HG03175 (cell line): ENCODE measurements around the gene C4orf50.

Experiments
- ATAC-seq: cut with Tn5 transposase; IDR thresholded peaks from one replicate; pipeline ENCODE4 v1.9.1; 2021; ENCODE audit warnings: mild to moderate bottlenecking, moderate library complexity; ENCODE audit not compliant: unreplicated experiment

The C4orf50 gene

GRCh38 chr4:6044276-6044675, 26.0 kb upstream of the C4orf50 start:
- ATAC-seq = no peak

DNA sequence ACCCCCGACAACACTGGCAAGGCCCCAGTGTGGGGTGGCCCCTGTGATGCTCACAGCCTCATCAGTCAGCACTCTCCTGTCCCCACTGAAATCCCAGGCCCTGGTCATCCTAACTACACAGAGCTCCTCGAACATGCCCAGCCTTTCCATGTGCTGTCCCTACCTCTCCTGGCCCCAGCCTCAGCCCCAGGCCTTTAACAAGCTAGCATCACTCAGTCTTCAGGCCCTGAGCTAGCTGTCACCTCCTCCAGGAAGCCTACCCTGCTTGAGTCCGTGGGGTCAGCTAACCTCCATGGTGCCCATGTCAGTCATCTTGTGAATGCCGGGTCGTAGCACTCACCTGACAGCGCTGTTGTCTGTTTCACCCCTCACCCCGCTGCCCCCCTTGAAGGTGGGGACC, 25.6 kb upstream of the C4orf50 start:
- no peak for ATAC-seq

DNA sequence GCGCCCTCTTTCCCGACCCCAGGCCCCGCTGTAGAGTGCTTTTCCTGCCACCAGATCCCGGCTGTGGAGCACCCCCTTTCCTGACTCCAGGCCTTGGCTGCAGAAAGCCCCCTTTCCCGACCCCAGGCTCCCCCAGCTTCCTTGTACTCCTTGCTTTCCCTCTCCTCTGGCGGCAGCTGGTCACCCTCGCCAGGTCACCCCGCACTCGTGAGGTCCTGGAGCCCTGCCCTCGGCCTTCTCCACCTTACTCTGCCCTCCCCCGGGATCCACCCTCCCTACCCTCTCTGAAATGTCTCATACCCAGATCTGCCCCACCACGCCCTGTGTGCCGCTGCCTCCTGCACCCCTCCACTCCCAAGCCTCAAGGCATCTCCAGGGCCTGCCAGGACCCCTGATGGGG, 25.0 kb upstream of the C4orf50 start:
- ATAC-seq = no peak

- no peak for ATAC-seq
Observed at GRCh38 chr4:6042293-6043063, 24.2 kb upstream of the C4orf50 start.

- no peak for ATAC-seq
Observed at GRCh38 chr4:6041800-6042199, 23.6 kb upstream of the C4orf50 start.

GRCh38 chr4:6038711-6039110, 20.5 kb upstream of the C4orf50 start:
- ATAC-seq = no peak

DNA sequence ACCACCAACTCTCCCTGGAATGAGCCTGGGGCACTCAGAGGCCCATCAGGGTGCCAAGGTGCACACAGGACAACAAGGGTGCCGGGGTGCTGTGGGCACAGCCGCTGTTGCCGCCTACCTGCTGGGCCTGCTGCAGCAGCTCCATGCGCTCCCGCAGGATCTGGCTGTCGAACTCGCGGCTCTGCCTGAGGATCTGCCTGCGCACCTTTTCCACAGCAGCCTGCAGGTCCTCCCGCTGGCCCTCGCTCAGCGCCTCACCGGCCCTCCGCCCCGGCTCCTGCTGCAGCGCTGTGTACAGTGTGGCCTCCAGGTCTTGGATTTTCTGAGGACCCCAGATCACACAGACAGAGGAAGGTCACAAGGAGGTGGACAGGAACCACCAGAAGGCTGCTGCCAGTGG, 17.6 kb upstream of the C4orf50 start:
- no peak for ATAC-seq

GRCh38 chr4:6033381-6033780, 15.2 kb upstream of the C4orf50 start:
- no peak for ATAC-seq

DNA sequence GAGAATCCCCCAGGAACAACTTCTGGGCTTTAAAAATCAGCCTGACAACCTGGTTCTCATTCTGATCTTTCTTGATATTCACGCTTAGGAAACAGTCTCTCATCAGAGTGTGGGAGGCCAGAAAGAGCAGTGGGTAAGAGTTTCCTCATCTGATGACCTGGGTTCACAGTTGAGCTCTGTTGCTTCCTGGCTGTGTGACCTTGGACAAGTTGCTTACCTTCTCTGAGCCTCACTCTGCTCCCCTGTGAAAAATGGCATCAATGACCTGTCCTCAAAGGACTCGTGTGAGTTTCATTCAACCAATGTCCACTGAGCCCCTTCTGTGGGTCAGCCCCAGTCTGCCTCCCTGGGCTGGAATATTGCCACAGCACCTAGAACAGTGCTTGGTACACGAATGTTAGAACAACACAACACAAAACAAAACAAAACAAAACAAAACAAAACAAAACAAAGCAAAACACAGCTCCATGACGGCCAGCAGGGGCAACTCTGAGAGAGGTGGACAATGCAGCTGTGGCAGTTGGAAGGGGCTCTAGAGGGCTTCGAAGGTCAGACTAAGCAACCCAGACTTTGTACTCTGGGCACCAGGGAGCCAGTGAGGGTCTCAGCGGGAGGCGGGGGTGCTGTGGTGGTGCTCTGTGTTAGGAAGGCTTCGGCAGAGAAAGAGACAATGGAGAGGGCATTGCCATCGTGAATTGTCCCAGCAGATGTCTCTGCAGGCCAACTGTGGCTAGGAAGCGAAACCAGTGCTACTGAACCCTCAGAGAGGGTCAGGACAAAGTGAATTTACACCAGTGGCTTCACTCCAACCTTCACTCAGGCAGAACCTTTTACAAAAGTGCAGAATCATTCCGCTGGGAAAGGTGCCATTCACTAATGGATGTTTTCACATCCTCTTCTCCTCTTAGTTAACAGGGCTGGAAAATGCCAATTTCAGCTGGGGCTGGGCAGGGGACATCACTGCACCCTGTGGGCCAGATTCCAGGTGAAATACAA, 14.3 kb upstream of the C4orf50 start:
- ATAC-seq = no peak

GRCh38 chr4:6031846-6032245, 13.6 kb upstream of the C4orf50 start:
- ATAC-seq = no peak

DNA sequence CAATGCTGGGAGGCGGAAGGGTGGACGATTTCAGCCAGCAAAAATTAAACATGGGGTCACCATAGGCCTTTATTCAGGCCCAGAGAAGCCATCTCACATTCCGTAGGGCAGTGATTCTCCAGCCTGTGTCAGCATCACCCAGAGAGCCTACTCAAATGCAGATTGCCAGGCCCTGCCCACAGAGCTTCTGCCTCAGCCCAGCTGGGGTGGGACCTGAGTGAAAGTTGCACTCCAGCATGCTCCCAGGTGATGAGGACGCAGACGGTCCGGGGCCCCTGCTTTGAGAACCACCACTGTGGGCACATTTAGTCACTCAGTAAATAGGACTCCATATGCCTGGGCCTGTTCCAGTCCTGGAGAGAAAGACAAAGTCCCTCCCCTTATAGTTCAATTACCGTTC, 12.4 kb upstream of the C4orf50 start:
- no peak for ATAC-seq

- no peak for ATAC-seq
Observed at GRCh38 chr4:6029254-6029653, 11.0 kb upstream of the C4orf50 start.

DNA sequence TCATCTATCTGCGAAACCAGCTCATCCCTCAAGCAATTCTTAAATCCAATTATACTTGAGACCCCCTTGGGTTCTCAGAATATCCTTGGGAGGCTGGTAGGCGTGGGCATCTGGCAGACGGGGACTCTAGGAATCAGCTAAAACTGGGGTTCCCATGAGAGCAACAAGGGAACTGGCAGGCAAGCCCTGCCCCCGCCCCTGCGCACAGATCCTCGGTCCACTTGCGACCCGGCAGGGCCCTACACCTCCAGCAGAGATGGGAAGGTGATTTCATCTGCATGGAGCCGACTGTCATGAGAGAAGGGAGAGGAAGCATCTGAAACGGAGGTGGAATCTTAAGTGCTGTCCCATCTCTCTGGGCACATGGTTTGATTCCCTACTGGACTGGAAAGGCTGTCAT, 9.9 kb upstream of the C4orf50 start:
- no peak for ATAC-seq

DNA sequence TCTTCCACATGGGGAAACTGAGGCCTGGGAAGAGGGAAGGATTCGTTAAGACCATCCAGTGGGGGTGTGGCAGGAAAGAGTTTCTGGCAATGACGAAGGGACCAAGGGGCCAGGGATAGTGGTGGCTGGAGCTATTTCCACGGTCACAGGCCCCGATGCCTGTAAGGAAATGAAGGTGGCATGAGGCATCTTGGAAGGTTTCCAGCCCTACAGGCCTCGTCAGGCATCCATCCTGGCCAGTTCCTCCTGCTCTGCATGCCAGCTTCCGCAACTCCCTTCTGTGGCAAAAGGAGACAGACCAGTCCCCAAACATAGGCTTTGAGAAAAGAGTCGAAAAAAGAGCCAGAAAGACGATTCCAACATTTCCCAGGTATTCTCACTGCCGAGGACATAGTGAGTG, 9.2 kb upstream of the C4orf50 start:
- ATAC-seq = no peak

DNA sequence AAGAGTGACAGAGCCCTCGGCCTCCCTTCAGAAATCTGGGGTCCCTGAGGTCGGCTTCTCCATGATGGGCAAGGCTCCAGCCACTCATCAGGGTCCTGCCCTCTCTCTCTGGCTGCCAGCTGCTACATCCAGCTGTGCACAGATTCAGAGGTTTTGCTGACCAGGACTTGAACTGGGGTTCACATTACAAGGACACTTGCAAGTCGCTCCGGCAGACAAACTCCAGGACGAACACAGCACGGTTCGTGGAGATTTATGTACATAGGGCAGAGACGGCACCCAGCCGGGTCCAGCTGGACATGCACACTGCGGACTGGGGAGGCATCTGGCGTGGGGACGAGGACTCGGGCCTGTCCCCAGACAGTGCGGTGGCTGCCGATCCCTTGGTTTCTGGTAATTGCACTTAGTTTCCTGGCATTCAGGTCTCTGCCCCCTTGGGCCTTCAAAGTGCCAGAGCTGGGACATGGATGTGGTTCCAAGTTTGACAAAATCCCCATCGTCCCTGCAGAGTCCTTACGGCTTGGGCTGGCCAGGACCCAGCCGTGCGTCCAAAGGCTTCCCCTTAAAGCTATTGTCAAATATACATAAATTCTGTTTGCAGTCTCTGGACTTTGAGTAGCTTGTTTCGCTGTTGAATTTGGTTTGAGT, 6.2 kb upstream of the C4orf50 start:
- ATAC-seq = no peak

GRCh38 chr4:6023731-6024130, 5.5 kb upstream of the C4orf50 start:
- ATAC-seq = no peak

DNA sequence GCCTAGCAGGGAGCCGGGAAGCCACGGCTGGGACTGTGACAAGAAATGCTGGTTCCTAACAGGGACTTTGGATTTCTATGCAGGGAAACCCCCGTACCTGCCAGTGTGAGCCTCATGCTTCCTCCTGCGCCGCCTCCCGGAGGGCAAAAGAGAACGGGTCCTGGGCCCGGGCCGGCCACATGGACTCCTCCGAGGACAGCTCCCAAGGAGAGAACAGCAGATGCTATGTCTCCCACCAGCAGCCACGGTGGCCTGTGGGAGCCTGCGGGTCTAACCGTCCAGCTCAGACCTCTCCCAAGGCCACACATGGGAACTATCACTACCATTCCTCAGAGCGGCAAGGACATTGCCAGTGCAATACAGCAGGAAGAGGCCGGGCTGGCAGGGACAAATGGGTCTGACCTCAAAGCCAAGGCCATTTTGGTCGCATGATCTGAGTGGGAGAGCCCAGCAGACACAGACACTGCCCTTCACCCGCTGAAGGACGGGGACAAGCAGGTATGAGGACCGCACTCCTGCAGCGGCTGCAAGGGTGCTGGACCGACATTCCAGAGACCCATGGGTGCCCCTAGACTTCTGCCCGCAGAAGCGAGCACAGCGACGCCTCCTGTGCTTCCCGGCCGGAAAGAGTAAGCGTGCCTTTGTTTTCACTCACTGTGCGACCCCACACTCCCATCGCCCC, 4.5 kb upstream of the C4orf50 start:
- ATAC-seq = no peak

DNA sequence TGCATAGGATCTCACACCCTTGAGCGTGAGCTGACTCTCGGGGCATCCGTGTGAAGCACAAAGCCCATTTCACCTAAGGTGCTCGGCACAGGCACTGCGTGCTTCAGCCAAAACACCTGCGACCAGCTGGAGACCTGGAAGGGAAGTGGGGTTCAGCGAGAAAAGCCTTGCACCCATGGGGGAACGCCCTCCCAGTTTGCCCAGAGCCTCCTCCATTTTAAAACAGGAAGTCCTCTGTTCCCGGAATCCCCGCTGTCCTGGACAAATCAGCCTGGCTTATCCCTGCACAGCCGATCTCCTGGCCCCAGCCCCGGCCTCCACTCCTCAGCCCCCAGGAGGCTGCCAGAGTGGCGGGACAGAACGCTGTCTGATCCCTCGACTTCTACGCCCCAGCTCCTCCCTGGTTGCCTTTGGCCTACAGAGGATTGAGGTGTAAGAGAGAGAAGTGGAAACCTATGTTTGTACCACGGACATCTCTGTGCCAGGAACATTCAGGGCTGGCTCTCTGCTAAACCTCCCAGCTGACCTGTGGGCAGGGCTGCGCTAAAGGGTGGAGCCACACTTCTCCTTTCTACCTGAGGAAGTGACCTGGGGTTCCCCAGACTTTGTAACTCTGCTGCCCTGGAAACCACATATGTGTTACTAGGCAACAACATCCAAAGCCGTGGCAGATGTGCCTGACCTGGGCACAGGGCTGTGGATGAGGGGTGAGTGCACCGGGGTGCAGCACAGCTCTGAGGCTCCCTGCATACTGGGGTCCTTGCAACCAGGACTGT, 3.8 kb upstream of the C4orf50 start:
- ATAC-seq = no peak

DNA sequence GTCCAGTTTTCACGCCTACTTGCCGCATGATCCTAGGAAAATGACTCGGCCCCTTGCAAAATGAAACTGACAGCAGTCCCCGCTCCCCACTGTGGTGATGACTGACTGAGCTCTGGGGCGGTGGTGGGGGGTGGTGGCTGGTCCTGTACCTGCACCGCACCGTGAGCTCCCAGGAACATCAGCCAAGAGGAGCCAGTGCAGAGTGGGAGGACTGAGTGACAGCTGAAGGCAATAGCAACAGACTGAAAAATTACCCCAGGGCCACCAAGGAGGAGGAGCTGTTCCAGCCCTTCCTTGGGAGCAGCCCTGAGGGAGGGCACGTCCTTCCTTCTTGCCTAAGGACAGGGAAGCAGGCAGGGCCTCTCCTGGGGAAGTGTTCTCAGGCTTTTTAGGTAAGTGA, 2.4 kb upstream of the C4orf50 start:
- ATAC-seq = no peak
